Upper lobe of right lung (tissue), 1 donor: ENCODE measurements around the gene TTLL9. TPM values are rescaled to one million over a fixed set of nuclear protein-coding genes. Genes with fewer than 3 reads are reported as not detected.

Experiments
- ATAC-seq: fragments of 200-7000 bp; cut with Tn5 transposase; one replicate; pipeline ENCODE4 v1.9.1; 2020; ENCODE audit warnings: mild to moderate bottlenecking, moderate library complexity
- DNase-seq: peaks from one replicate; pipeline ENCODE4 v3.0.0-alpha.2; 2020
- H3K27ac ChIP-seq: fragments of 200-600 bp; one replicate; pipeline ENCODE4 v1.8.0; 2022
- H3K27me3 ChIP-seq: fragments of 200-600 bp; one replicate; pipeline ENCODE4 v1.8.0; 2022; ENCODE audit warnings: mild to moderate bottlenecking
- H3K36me3 ChIP-seq: fragments of 200-600 bp; one replicate; pipeline ENCODE4 v1.8.0; 2022
- H3K4me1 ChIP-seq: fragments of 200-600 bp; one replicate; pipeline ENCODE4 v1.8.0; 2022
- H3K4me3 ChIP-seq: fragments of 200-600 bp; one replicate; pipeline ENCODE4 v1.8.0; 2022; ENCODE audit warnings: mild to moderate bottlenecking
- H3K9me3 ChIP-seq: fragments of 200-600 bp; one replicate; pipeline ENCODE4 v1.8.0; 2022
- intact Hi-C: fragments of 100-400 bp; cut with DNase I; formaldehyde crosslinking; loops from one replicate; pipeline ENCODE4 v1.11.0; 2022
- total RNA-seq: library from RNA; stranded (reverse); fragmentation: NEBNext Ultra II Directional; extraction: Animal tissue kit (Norgen Biotek cat#: 25700); gene quantifications from one replicate; pipeline ENCODE4 v1.2.1, GENCODE V29; 2021
- TF ChIP-seq, protein P1 (sequence below): fragments of 200-600 bp; IDR thresholded peaks from one replicate; pipeline ENCODE4 v1.8.0; 2022; ENCODE audit warnings: antibody characterized with exemption
- donor health status: DM: no; HTN: yes; CAD: no; lungs with severe emphysema.

Gene TTLL9
- total RNA-seq, 1 donor from 2014 or later = 0.49 TPM

- no peaks in the 10 kb centered on the region for H3K36me3 ChIP-seq
- intact Hi-C loops = no loop called here
- H3K4me3 ChIP-seq = no peak overlapping the region
- DNase-seq (no peak), ATAC-seq (no peak)
- H3K4me1 ChIP-seq = no peaks in the 10 kb centered on the region
- no peak overlapping the region for H3K27ac ChIP-seq
- TF ChIP-seq, protein P1, sequence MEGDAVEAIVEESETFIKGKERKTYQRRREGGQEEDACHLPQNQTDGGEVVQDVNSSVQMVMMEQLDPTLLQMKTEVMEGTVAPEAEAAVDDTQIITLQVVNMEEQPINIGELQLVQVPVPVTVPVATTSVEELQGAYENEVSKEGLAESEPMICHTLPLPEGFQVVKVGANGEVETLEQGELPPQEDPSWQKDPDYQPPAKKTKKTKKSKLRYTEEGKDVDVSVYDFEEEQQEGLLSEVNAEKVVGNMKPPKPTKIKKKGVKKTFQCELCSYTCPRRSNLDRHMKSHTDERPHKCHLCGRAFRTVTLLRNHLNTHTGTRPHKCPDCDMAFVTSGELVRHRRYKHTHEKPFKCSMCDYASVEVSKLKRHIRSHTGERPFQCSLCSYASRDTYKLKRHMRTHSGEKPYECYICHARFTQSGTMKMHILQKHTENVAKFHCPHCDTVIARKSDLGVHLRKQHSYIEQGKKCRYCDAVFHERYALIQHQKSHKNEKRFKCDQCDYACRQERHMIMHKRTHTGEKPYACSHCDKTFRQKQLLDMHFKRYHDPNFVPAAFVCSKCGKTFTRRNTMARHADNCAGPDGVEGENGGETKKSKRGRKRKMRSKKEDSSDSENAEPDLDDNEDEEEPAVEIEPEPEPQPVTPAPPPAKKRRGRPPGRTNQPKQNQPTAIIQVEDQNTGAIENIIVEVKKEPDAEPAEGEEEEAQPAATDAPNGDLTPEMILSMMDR = no peak
- no peaks in the 10 kb centered on the region for H3K27me3 ChIP-seq
- H3K9me3 ChIP-seq = no peaks in the 10 kb centered on the region
These were observed 51.7 kb downstream of the TTLL9 start for GRCh38 chr20:31922181-31922580.

GRCh38 chr20:31922588-31922987, 52.2 kb downstream of the TTLL9 start:
- Histone ChIP-seq H3K36me3 (no peaks in the 10 kb centered on the region), H3K9me3 (no peaks in the 10 kb centered on the region), H3K4me1 (no peaks in the 10 kb centered on the region), H3K27me3 (no peaks in the 10 kb centered on the region), H3K27ac (no peak overlapping the region), H3K4me3 (no peak overlapping the region)
- TF ChIP-seq, protein P1 = no peak
- intact Hi-C loops = no loop called here
- ATAC-seq (no peak), DNase-seq (no peak)

GRCh38 chr20:31923388-31924331, 53.2 kb downstream of the TTLL9 start:
- Histone ChIP-seq H3K4me3 (no peak overlapping the region), H3K36me3 (no peaks in the 10 kb centered on the region), H3K27ac (no peak overlapping the region), H3K27me3 (no peaks in the 10 kb centered on the region), H3K4me1 (no peaks in the 10 kb centered on the region), H3K9me3 (no peaks in the 10 kb centered on the region)
- intact Hi-C loops = no loop called here
- ATAC-seq = peak; percentile 10
- no peak for DNase-seq
- TF ChIP-seq, protein P1 = no peak

DNA sequence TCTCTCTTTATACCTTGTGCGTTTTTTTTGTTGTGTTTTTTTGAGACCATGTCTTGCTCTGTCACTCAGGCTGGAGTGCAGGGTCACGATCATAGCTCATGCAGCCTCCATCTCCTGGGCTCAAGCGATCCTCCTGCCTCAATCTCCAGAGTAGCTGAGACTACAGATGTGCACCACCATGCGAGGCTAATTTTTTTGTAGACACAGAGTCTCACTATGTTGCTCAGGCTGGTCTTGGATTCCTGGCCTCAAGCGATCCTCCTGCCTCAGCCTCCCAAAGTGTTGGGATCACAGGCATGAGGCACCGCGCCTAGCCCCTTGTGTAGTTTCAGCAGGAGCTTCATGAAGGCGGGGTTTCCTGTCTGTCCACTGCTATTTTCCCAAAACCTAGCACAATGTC, 54.1 kb downstream of the TTLL9 start:
- Histone ChIP-seq H3K4me3 (no peak overlapping the region), H3K36me3 (no peaks in the 10 kb centered on the region), H3K27ac (no peak overlapping the region), H3K27me3 (no peaks in the 10 kb centered on the region), H3K4me1 (no peaks in the 10 kb centered on the region), H3K9me3 (no peaks in the 10 kb centered on the region)
- TF ChIP-seq, protein P1 = no peak
- intact Hi-C loops = no loop called here
- ATAC-seq (no peak), DNase-seq (no peak)

DNA sequence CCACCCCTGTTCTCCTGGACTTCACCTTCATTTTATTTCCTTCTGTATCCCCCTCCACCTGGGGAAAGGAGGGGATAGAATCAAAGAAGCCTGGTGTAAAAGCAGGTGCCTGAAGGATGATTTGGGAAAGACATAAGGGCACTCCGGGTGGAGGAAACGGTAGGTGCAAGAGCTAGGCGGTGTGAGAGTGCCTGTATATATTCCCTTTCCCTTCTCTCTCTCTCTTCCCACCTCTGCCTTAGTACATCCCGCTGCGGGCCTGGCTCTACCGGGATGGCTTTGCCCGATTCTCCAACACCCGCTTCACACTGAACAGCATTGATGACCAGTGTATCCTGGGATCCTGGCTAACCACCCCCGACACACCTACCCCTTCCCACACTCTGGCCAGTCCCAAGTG, 55.2 kb downstream of the TTLL9 start:
- intact Hi-C loops = no loop called here
- no peak for ATAC-seq

More for the DNA sequence above, 55.2 kb downstream of the TTLL9 start:
- TF ChIP-seq, protein P1 = no peak
- Histone ChIP-seq H3K4me3 (no peak overlapping the region), H3K27me3 (no peaks in the 10 kb centered on the region), H3K9me3 (no peaks in the 10 kb centered on the region), H3K27ac (no peak overlapping the region), H3K4me1 (no peaks in the 10 kb centered on the region), H3K36me3 (no peaks in the 10 kb centered on the region)
- DNase-seq = no peak
